HL-60 (cell line): Measurements from ENCODE around the gene PPIL6.

Source experiments
- DNase-seq, 2 experiments: peaks; one replicate each; pipeline ENCODE4 v3.0.0-alpha.2; 2010 to 2020; ENCODE audit warnings: low read depth in 1 of 2, low spot score in 1 of 2
- H3K27ac ChIP-seq: fragments of 250-450 bp; sonication (Bioruptor Pico); replicated peaks from 2 replicates; pipeline ENCODE4 v1.5.1; 2020; ENCODE audit warnings: mild to moderate bottlenecking, moderate library complexity
- H3K27me3 ChIP-seq: fragments of 250-450 bp; sonication (Bioruptor Pico); 2 replicates; pipeline ENCODE4 v1.5.1; 2021; ENCODE audit warnings: mild to moderate bottlenecking, moderate library complexity; ENCODE audit not compliant: insufficient read depth, poor library complexity, severe bottlenecking
- H3K4me3 ChIP-seq: replicated peaks from 2 replicates; pipeline ENCODE4 v1.5.1; 2011; ENCODE audit warnings: mild to moderate bottlenecking, control low read depth, low read length; ENCODE audit not compliant: insufficient read depth
- CTCF ChIP-seq: IDR thresholded peaks from one replicate; pipeline ENCODE4 v1.5.1; 2011; ENCODE audit warnings: low read length, control low read depth, inconsistent platforms; ENCODE audit not compliant: insufficient read depth
- GABPA ChIP-seq: IDR thresholded peaks from 2 replicates; pipeline ENCODE4 v1.6.1; 2012; ENCODE audit warnings: low read depth
- POLR2AphosphoS5 ChIP-seq: IDR thresholded peaks from 2 replicates; pipeline ENCODE4 v1.6.1; 2012; ENCODE audit warnings: low read depth
- REST ChIP-seq: IDR thresholded peaks from 2 replicates; pipeline ENCODE4 v1.6.1; 2012; ENCODE audit warnings: low read depth; ENCODE audit not compliant: insufficient replicate concordance
- SPI1 ChIP-seq: IDR thresholded peaks from 2 replicates; pipeline ENCODE4 v1.6.1; 2012; ENCODE audit warnings: low read depth, mild to moderate bottlenecking, borderline replicate concordance

Gene PPIL6

DNA sequence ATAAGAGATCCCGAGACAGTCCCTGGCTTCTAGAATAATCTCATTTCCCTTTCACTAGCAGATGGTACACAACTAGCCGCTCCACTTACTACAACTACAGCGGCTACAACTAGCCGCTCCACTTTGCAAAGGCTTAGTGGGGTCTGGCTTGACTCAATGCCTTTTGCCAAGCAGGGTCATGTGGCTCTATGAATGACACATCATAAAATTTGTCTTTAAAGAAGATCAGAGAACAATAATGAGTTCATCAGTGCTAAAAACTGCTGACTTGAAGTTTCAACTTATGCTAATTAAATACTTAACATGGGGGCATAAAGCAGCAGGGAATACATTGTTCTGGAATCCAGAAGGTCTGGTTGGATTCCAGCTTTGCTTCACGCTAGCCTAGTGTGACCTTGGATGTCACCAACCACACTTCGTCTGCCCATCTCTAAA is 17.2 kb upstream of the PPIL6 start:
- H3K27ac ChIP-seq: no peak overlapping the region
- DNase-seq: no peak
- TF ChIP-seq SPI1 (no peak), CTCF (no peak), POLR2AphosphoS5 (no peak), REST (no peak), GABPA (no peak)
- H3K27me3 ChIP-seq: no peaks in the 10 kb centered on the region
- no peak overlapping the region for H3K4me3 ChIP-seq

DNA sequence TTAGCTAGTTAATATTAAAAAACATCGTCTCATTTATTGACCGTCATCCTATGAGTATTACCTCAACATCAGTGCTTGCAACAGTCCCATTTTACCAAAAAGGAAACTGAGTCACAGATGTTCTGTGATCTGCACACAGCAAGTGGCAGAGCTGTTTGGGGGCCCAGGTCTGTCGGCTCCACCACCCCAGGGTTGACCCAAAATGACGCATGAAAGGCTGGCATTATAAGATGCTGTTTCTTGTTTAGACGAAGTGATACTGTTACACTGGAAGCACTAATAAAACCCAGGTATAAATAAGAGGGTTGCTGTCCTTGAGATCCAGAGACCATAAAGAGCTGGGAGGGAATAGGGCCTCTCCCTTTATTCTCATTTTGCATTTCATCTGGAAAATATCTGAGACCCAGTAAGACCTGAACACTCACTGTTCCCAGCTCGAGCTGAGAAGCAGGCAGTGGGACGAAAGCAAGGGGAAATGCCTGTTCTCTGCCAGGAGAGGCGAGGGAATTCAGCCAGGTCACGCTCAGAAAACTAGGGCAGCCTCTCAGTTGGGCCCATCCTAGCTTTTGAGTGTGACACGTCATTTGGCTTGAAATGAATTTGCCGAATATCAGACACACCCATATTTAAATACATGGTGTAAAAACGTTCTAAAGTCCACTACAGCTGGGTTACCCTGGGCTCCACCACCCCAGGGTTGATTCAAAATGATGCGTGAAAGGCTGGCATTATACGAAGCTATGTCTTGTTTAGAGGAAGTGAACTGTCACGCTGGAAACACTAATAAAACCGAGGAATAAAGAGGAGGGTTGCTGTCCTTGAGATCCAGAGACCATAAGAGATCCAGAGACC is 16.5 kb upstream of the PPIL6 start:
- DNase-seq: no peak
- H3K27me3 ChIP-seq: no peaks in the 10 kb centered on the region
- H3K27ac ChIP-seq: no peak overlapping the region
- H3K4me3 ChIP-seq: no peak overlapping the region
- peak; percentile 3; the same call in 1 of the 2 replicates for TF ChIP-seq SPI1
- no peak for TF ChIP-seq POLR2AphosphoS5
- TF ChIP-seq CTCF: no peak
- TF ChIP-seq REST: no peak

GRCh38 chr6:109456111-109456583 is 15.7 kb upstream of the PPIL6 start:
- no peak for DNase-seq
- Histone ChIP-seq H3K27me3 (no peaks in the 10 kb centered on the region), H3K27ac (no peak overlapping the region), H3K4me3 (peak overlapping the region; percentile 76)
- TF ChIP-seq CTCF: no peak
- TF ChIP-seq GABPA: no peak
- TF ChIP-seq REST: no peak
- no peak for TF ChIP-seq SPI1
- no peak for TF ChIP-seq POLR2AphosphoS5
